ENCODE results near the gene CLP1. TPM values are rescaled to one million over a fixed set of nuclear protein-coding genes. Genes with fewer than 3 reads are reported as not detected.

Gene CLP1
- total RNA-seq, 2 experiments from 2014 or later = 21.8 to 24.2 TPM

- TF ChIP-seq, protein P1, sequence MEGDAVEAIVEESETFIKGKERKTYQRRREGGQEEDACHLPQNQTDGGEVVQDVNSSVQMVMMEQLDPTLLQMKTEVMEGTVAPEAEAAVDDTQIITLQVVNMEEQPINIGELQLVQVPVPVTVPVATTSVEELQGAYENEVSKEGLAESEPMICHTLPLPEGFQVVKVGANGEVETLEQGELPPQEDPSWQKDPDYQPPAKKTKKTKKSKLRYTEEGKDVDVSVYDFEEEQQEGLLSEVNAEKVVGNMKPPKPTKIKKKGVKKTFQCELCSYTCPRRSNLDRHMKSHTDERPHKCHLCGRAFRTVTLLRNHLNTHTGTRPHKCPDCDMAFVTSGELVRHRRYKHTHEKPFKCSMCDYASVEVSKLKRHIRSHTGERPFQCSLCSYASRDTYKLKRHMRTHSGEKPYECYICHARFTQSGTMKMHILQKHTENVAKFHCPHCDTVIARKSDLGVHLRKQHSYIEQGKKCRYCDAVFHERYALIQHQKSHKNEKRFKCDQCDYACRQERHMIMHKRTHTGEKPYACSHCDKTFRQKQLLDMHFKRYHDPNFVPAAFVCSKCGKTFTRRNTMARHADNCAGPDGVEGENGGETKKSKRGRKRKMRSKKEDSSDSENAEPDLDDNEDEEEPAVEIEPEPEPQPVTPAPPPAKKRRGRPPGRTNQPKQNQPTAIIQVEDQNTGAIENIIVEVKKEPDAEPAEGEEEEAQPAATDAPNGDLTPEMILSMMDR (IDR thresholded peaks at IDR 0.05) = no peak
- peaks cover under 1% of the 10 kb centered on the region for H3K27me3 Mint-ChIP-seq
- H3K4me3 Mint-ChIP-seq = no peak overlapping the region
- no peaks in the 10 kb centered on the region for H3K9me3 Mint-ChIP-seq
- Histone ChIP-seq H3K27me3 (ENCODE audit: control insufficient read depth in 1 of 2, insufficient read depth in 2 of 2, low read length in 2 of 2) (no peaks in the 10 kb centered on the region), H3K36me3 (ENCODE audit: insufficient read depth, low read length) (no peaks in the 10 kb centered on the region), H3K4me1 (ENCODE audit: insufficient read depth, low read length) (no peaks in the 10 kb centered on the region), H3K9me3 (ENCODE audit: control insufficient read depth in 1 of 2, insufficient read depth in 1 of 2, low read length in 2 of 2) (peaks cover 2 to 6% of the 10 kb centered on the region in 2 experiments), H3K27ac (ENCODE audit: low read depth in 1 of 2, low read length in 2 of 2) (no peak overlapping the region), H3K4me3 (ENCODE audit: low read length) (no peak overlapping the region)
- ChIA-PET POLR2A (no interaction called here), CTCF (no interaction called here)
- no peaks in the 10 kb centered on the region for H3K4me1 Mint-ChIP-seq (ENCODE audit: low read depth)
- no peak overlapping the region for H3K27ac Mint-ChIP-seq
- no peak for DNase-seq
- no peak for ATAC-seq (ENCODE audit: poor library complexity)
- H3K36me3 Mint-ChIP-seq (ENCODE audit: low read depth) = no peaks in the 10 kb centered on the region
- intact Hi-C loops (cut with DNase I, micrococcal nuclease) = no loop called here
These were observed 32.7 kb upstream of the CLP1 start for GRCh38 chr11:57624864-57625263.

GRCh38 chr11:57626895-57627294 is 30.7 kb upstream of the CLP1 start:
- Mint-ChIP-seq H3K4me1 (ENCODE audit: low read depth) (no peaks in the 10 kb centered on the region), H3K36me3 (ENCODE audit: low read depth) (no peaks in the 10 kb centered on the region), H3K9me3 (no peaks in the 10 kb centered on the region), H3K4me3 (no peak overlapping the region), H3K27ac (no peak overlapping the region), H3K27me3 (peaks cover 14% of the 10 kb centered on the region)
- Histone ChIP-seq H3K4me3 (ENCODE audit: low read length) (no peak overlapping the region), H3K27me3 (ENCODE audit: control insufficient read depth in 1 of 2, insufficient read depth in 2 of 2, low read length in 2 of 2) (no peaks in the 10 kb centered on the region), H3K36me3 (ENCODE audit: insufficient read depth, low read length) (no peaks in the 10 kb centered on the region), H3K27ac (ENCODE audit: low read depth in 1 of 2, low read length in 2 of 2) (no peak overlapping the region), H3K9me3 (ENCODE audit: control insufficient read depth in 1 of 2, insufficient read depth in 1 of 2, low read length in 2 of 2) (peaks cover 0 to 5% of the 10 kb centered on the region in 2 experiments), H3K4me1 (ENCODE audit: insufficient read depth, low read length) (no peaks in the 10 kb centered on the region)
- ATAC-seq (ENCODE audit: poor library complexity) (no peak), DNase-seq (no peak)
- TF ChIP-seq, protein P1 (IDR thresholded peaks at IDR 0.05) = no peak
- CTCF ChIA-PET = interaction anchor here (1.2 kb wide), 1 partner anchor 59 kb away, joined by 3 read pairs; the partner anchor contains the start of gene UBE2L6
- intact Hi-C loops (cut with DNase I, micrococcal nuclease) = no loop called here
- POLR2A ChIA-PET = no interaction called here

DNA sequence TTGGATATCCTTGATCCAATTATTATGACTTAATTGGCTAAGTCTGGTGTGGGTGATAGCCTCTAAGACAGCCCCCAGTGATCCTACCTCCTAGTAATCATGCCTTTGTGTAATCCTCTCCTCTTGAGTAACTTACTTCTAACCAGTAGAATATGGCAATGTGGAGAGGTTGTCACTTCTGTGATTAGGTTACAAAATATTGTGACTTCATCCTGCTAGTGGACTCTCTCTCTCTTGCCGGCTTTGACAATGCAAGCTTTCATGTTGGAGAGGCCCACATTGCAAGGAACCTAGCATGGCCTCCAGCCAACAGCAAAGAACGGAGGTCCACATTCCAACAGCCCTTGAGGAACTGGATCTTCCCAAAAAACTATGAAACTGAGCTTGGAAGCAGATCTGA is 27.4 kb upstream of the CLP1 start:
- ATAC-seq (ENCODE audit: poor library complexity) (no peak), DNase-seq (no peak)
- Mint-ChIP-seq H3K27me3 (peaks cover 25% of the 10 kb centered on the region), H3K4me3 (no peak overlapping the region), H3K9me3 (no peaks in the 10 kb centered on the region), H3K4me1 (ENCODE audit: low read depth) (no peaks in the 10 kb centered on the region), H3K36me3 (ENCODE audit: low read depth) (no peaks in the 10 kb centered on the region), H3K27ac (no peak overlapping the region)
- peaks cover 5 to 9% of the 10 kb centered on the region in 2 experiments for H3K27me3 ChIP-seq (ENCODE audit: control insufficient read depth in 1 of 2, insufficient read depth in 2 of 2, low read length in 2 of 2)
- H3K36me3 ChIP-seq (ENCODE audit: insufficient read depth, low read length) = no peaks in the 10 kb centered on the region
- ChIA-PET POLR2A (no interaction called here), CTCF (no interaction called here)
- no peaks in the 10 kb centered on the region for H3K4me1 ChIP-seq (ENCODE audit: insufficient read depth, low read length)
- intact Hi-C loops (cut with DNase I, micrococcal nuclease) = no loop called here
- no peaks in the 10 kb centered on the region for H3K9me3 ChIP-seq (ENCODE audit: control insufficient read depth in 1 of 2, insufficient read depth in 1 of 2, low read length in 2 of 2)
- TF ChIP-seq, protein P1 (IDR thresholded peaks at IDR 0.05) = no peak
- H3K27ac ChIP-seq (ENCODE audit: low read depth in 1 of 2, low read length in 2 of 2) = no peak overlapping the region
- H3K4me3 ChIP-seq (ENCODE audit: low read length) = no peak overlapping the region
